Measurements from ENCODE around the gene SUN2. TPM values are rescaled to one million over a fixed set of nuclear protein-coding genes. Genes with fewer than 3 reads are reported as not detected.

Gene SUN2
- total RNA-seq, 4 donors from 2014 or later: 177 to 423 (median 312) TPM

GRCh38 chr22:38744981-38745380 lies 10.8 kb downstream of the SUN2 start:
- Histone ChIP-seq H3K9me3 (no peaks in the 10 kb centered on the region), H3K4me3 (no peak overlapping the region), H3K27ac (peak overlapping the region in 3 of 4 donors; percentile 33 to 56 (median 48)), H3K4me1 (peaks cover 4 to 11% of the 10 kb centered on the region in 2 donors), H3K36me3 (peaks cover 8 to 100% of the 10 kb centered on the region in 2 donors), H3K27me3 (no peaks in the 10 kb centered on the region)
- intact Hi-C loops (cut with DNase I; ENCODE audit: low total_unique reads) (no loop called here), in situ Hi-C loops (cut with MboI; ENCODE audit: low sequenced_read_pairs in 4 of 4) (no loop called here)
- DNase-seq (no peak), ATAC-seq (peak in 1 of 2 donors; percentile 19)
- no peak for TF ChIP-seq CTCF (IDR thresholded peaks at IDR 0.05 in 4 of 5, conservative IDR thresholded peaks at IDR 0.05 in 1 of 5)
- no peak for TF ChIP-seq POLR2A (IDR thresholded peaks at IDR 0.05)

GRCh38 chr22:38742176-38742942 lies 13.4 kb downstream of the SUN2 start:
- Histone ChIP-seq H3K27ac (peak overlapping the region in 2 of 4 donors; percentile 26 to 56), H3K4me1 (peaks cover 11 to 16% of the 10 kb centered on the region in 2 donors), H3K27me3 (no peaks in the 10 kb centered on the region), H3K36me3 (peaks cover 9 to 100% of the 10 kb centered on the region in 2 donors), H3K9me3 (no peaks in the 10 kb centered on the region), H3K4me3 (no peak overlapping the region)
- no peak for TF ChIP-seq CTCF (IDR thresholded peaks at IDR 0.05 in 4 of 5, conservative IDR thresholded peaks at IDR 0.05 in 1 of 5)
- TF ChIP-seq POLR2A (IDR thresholded peaks at IDR 0.05): no peak
- DNase-seq (no peak), ATAC-seq (no peak)
- intact Hi-C loops (cut with DNase I; ENCODE audit: low total_unique reads): no loop called here
- in situ Hi-C loops (cut with MboI; ENCODE audit: low sequenced_read_pairs in 4 of 4): no loop called here

- H3K27me3 ChIP-seq: no peaks in the 10 kb centered on the region
- peaks cover 11 to 16% of the 10 kb centered on the region in 2 donors for H3K4me1 ChIP-seq
- ATAC-seq (no peak), DNase-seq (no peak)
- intact Hi-C loops (cut with DNase I; ENCODE audit: low total_unique reads): no loop called here
- peak overlapping the region in 2 of 4 donors; percentile 7 to 10 for H3K27ac ChIP-seq
- in situ Hi-C loops (cut with MboI; ENCODE audit: low sequenced_read_pairs in 4 of 4): no loop called here
- H3K4me3 ChIP-seq: no peak overlapping the region
- TF ChIP-seq CTCF (IDR thresholded peaks at IDR 0.05 in 4 of 5, conservative IDR thresholded peaks at IDR 0.05 in 1 of 5) (no peak), POLR2A (IDR thresholded peaks at IDR 0.05) (no peak)
- H3K36me3 ChIP-seq: peaks cover 9 to 100% of the 10 kb centered on the region in 2 donors
- no peaks in the 10 kb centered on the region for H3K9me3 ChIP-seq
Observed at GRCh38 chr22:38741576-38741975, 14.2 kb downstream of the SUN2 start.

- Histone ChIP-seq H3K36me3 (peaks cover 9 to 100% of the 10 kb centered on the region in 2 donors), H3K27ac (peak overlapping the region; percentile 5 to 42 (median 23)), H3K27me3 (no peaks in the 10 kb centered on the region), H3K4me3 (no peak overlapping the region), H3K4me1 (peaks cover 11 to 16% of the 10 kb centered on the region in 2 donors), H3K9me3 (no peaks in the 10 kb centered on the region)
- in situ Hi-C loops (cut with MboI; ENCODE audit: low sequenced_read_pairs in 4 of 4): no loop called here
- DNase-seq (no peak), ATAC-seq (no peak)
- TF ChIP-seq CTCF (IDR thresholded peaks at IDR 0.05 in 4 of 5, conservative IDR thresholded peaks at IDR 0.05 in 1 of 5) (no peak), POLR2A (IDR thresholded peaks at IDR 0.05) (no peak)
- intact Hi-C loops (cut with DNase I; ENCODE audit: low total_unique reads): no loop called here
Observed at GRCh38 chr22:38741166-38741565, 14.6 kb downstream of the SUN2 start.

Measured in gastrocnemius medialis (tissue), 4 donors.